ENCODE results near the gene SETBP1.

Gene SETBP1

DNA sequence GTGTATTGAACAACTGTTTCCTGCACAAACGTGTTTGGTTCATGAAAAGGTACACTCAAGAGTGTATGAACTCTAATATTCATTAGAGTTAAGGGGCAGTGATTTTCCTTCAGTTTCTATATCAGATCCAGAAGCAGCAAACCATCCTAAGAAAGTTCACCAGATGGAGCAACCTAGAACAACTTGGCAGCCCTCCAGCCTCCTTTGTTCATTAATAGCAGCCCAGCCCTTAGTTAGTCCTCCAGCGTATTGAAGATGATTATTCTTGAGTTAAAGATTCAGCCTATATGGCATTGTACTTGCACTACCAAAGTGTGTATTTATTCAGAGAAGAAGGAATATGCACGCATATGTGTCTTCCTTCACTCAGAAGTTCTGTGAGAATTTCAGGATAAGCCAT, 365.5 kb downstream of the SETBP1 start:
- FAIRE-seq = no peak
- DNase-seq (ENCODE audit: insufficient read length, low spot score) = no peak

DNA sequence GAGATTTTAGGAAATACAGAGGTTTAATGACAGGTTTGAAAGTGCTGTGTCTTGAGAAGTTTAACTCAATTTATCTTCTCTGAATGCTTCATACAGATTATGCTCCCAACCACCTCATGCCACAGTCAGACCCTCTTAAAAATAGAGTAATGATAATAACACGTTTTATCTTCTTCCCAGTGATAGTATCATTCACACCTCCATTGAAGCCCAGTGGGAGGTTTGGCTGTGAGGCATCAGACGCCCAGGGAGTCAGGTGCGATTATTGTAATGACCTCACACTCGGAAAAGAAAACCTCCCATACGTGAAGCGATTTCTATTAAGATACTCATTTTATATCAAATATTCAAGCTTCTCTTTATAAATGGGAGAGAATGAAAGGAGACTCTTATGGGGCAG, 366.3 kb downstream of the SETBP1 start:
- FAIRE-seq (no peak), DNase-seq (ENCODE audit: insufficient read length, low spot score) (no peak)

DNA sequence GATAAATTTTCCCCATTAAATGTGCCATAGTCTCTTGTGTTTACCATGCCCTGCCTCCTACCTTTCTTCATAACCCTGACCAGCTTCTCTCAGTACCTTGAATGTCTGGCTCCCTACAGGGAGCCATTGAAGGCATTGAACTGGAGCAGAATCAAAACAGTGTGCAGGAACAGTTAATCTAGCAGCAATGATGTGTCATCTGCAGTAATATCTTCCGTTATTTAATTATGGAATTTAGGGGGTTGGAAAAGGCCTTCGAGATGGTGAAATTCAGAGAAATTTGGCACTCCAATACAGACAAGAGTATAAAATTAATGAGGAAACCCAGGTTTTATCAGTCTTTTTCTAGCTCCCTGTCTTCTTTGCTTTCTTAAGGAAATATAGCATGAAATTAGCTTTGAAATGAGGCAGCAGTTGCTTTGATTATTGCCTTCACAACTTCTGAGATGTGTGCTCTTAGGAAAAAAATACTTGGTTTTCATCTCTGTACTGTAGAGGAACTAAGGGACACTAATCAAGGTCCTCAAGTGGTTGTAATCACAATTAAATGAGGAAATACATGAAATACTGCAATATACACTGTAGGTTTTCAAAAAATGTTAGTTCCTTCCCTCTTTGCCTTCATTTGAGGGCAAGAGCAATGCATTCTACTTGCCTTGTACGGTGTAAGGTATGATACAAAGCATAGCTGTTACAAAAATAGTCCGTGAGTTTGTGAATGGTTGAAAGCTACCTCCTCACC, 369.1 kb downstream of the SETBP1 start:
- DNase-seq (ENCODE audit: insufficient read length, low spot score) (no peak), FAIRE-seq (no peak)

DNA sequence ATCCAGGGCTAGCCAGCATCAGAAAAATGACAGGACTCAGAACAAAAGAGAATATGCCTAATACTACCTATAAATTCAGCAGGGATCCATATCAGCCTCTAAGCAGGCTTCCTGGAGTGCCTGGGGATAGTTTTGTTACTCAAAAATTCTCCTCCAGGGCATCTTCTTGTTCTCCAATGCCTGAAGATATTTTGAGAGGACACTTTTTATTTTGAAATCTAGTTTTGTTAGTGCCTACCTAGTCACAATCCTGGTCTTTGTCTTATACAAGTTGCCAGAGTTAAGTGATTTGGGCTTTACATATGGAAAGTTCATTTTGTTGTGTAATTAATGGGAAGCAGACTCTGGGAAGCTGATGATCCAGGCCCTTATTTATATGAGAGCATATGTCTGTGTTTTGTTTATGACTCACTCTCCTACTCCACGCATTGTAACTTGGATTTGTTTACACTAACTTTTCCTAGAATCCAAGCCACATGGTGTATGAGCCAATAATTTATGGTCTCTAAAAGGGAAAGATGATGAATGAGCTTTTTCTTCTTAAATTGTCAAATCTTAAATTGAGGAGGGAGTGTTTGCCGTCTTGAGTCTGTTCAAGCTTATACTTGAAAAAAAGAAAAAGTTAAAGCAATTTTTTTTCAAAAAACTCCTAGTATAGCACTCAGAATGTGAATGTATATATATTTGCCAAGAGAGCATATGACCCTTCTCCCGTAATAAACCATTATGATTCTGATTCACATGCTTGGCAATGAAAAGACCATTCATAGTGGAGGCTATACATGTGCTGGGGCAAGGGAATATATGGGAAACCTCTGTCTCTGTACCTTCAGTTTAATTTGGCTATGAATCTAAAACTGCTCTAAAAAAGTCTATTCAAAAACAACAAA, 370.3 kb downstream of the SETBP1 start:
- no peak for FAIRE-seq
- no peak for DNase-seq (ENCODE audit: insufficient read length, low spot score)

DNA sequence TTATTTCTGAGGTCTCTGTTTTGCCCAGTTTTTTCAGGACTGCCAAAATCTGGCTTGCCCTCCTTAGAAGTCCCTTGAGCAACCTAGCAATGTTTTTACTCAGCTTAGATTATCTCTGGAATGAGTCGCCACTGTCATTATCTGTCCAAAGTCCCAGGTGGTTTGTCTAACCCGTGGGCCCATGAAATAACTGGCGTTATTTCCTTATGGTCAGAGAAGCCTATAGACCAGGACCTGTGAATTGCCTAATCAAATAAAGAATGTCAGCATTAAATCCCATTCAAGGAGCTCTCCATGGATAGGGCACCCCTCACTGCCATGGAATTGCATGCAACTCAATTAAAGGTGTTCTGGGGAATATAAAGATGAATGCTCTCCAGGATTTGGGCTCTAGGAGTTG, 373.9 kb downstream of the SETBP1 start:
- no peak for DNase-seq (ENCODE audit: insufficient read length, low spot score)
- FAIRE-seq = no peak

DNA sequence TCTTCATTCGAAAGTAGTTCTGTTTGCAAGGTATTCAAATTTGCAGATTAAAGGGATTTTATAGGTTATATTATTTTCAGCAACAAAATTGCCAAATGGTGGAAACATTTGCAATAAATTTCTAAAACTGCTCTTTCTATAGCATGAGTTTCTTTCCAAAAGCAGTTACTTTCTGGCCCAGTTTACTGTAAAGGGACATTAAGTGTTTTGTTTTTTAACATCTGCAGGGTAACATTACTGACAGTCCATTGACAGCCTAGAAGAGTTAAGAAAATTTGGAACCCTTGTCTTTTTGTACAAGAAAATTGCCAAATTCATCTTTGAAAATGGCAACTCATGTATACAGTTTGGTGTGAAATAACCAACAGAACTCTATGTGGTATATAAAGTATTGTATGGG, 375.1 kb downstream of the SETBP1 start:
- FAIRE-seq = no peak
- no peak for DNase-seq (ENCODE audit: insufficient read length, low spot score)

DNA sequence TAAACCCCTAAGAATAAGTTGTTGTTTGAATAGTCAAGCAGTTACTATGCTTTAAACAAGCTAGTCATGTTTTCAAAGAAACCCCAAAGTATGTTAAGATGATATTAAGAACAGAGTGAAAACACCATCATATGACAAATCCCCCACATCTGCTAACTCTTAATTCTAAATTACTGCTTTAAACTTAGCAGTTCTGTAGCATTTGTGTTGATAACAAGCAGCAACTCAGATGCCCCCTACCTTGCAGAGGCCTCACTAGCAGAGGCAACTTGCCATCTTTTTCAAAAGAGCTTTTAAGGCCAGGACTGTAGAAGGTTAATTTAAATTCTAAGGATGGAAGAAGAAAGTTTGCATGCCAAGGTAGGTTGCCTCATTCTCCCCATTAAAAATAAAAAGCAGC, 376.2 kb downstream of the SETBP1 start:
- DNase-seq (ENCODE audit: insufficient read length, low spot score) (no peak), FAIRE-seq (no peak)

- no peak for FAIRE-seq
- DNase-seq (ENCODE audit: insufficient read length, low spot score) = no peak
Observed at GRCh38 chr18:45057955-45058600, 377.4 kb downstream of the SETBP1 start.

- no peak for DNase-seq (ENCODE audit: insufficient read length, low spot score)
- no peak for FAIRE-seq
Observed at GRCh38 chr18:45059695-45060094, 379.0 kb downstream of the SETBP1 start.

GRCh38 chr18:45060102-45060501, 379.4 kb downstream of the SETBP1 start:
- FAIRE-seq = no peak
- no peak for DNase-seq (ENCODE audit: insufficient read length, low spot score)

DNA sequence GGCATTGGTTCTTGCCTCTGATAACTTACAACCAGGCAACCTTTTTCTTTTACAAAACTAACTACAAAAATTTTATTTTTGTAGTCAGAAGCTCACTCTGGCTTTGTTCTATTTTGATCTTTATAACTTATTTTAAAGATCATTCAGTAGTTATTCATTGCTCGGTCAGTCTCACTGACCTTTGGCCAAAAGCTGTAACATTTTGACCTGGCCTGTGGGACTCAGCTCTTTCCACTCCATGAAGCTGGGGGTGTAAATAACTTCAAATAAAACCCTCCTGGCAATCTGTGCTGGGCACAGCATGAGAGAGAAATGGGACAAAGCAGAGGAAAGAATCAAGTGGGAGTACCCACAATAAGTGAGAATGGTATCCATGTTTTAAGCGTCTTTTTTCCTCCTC, 380.7 kb downstream of the SETBP1 start:
- FAIRE-seq (no peak), DNase-seq (ENCODE audit: insufficient read length, low spot score) (no peak)

DNA sequence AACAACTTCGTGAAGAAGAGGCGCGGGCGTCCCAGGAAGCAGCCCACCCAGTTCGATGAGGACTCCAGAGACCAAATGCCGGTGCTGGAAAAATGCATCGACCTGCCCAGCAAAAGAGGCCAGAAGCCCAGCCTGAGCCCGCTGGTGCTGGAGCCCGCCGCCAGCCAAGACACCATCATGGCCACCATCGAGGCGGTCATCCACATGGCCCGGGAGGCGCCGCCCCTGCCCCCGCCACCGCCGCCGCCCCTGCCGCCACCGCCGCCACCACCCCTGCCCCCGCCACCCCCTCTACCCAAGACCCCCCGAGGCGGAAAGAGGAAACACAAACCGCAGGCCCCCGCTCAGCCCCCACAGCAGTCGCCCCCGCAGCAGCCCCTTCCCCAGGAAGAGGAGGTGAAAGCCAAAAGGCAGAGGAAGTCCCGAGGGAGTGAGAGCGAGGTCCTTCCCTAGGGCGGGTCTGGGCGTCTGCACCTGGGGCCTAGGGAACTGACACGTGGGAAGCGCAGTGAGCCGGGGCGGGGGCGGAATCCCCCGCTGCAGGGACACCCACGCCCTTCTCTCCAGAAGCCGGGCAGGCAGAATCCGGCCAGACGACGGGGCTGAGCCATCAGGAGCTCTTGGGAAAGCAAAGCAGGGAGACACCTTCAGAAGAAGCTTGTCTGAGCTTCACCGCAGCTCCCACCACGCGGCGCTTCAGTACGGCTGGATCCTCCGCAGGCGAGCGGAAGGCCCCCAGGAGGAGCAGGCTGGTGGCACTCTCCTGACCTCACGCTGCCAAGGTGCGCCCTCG, 382.8 kb downstream of the SETBP1 start:
- FAIRE-seq (no peak), DNase-seq (ENCODE audit: insufficient read length, low spot score) (no peak)

- no peak for FAIRE-seq
Observed at GRCh38 chr18:45066210-45066609, 385.5 kb downstream of the SETBP1 start.

GRCh38 chr18:45066886-45067285, 386.2 kb downstream of the SETBP1 start:
- FAIRE-seq (no peak), DNase-seq (ENCODE audit: insufficient read length, low spot score) (no peak)

More at GRCh38 chr18:45066210-45066609, 385.5 kb downstream of the SETBP1 start:
- no peak for DNase-seq (ENCODE audit: insufficient read length, low spot score)

DNA sequence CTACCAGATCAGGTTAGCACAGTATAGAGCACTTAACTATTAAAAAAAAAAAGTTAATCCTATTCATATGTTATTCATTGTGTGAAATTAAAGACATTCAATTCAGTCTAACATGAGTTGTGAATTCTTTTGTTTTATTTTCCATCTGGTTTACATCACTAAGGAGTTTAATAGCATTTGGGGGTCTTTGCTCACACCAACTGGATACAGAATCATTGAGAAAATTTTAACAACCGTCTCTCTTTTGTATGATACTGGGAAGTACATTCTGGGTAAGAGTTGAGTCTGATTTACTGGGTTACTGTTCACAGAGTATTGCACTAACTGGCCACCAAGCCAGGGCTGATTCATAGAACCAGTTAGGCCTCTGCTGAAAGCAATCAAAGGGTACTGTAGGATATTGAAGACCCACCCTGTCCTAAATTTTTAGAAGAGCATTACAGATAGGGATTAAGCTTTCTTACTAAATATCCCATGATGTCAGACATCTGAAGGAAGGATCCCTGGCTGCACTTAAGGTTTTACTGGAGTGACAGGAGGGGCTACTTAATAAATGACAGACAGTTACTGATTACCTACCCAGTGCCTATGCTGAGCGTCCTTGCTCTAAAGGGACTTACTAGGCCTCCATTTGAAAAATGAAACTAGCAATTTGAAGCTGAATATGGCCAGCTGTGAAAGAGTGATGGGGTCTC, 387.9 kb downstream of the SETBP1 start:
- FAIRE-seq (no peak), DNase-seq (ENCODE audit: insufficient read length, low spot score) (no peak)

DNA sequence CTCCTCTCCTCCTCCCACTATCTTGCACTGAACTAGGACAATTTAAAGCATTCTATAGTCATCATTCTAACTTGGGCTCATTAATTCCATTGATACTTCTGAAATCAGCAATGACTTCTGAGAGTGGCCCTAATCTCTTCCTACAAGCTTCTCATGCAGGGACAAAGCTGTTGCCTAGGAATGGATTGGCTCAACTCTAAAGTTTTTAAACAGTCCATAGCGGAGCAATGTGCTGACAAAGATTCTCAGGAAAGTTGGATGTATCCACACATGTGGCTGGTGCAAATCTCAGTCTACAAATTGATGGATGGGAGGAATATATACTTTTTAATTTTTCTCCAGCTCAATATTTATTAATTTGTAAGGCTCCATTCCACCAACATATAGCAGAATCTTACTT, 388.9 kb downstream of the SETBP1 start:
- FAIRE-seq = no peak
- no peak for DNase-seq (ENCODE audit: insufficient read length, low spot score)

DNA sequence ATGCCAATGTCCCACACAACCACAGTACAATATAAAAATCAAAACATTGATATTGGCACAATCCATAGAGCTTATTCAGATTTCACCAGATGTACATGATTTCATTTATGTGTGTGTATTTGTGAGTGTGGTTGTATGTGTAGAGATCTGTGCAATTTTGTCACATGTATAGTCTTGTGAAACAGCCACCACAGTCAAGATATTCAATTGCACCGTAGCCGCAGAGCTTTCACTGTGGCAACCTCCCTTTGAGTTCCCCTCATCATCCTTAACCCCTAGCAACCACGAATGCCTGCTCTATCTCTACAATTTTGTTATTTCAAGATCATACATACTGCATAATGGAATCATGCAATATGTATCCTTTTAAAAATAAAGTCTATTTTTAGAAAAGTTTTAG, 391.3 kb downstream of the SETBP1 start:
- FAIRE-seq = no peak
- no peak for DNase-seq (ENCODE audit: insufficient read length, low spot score)

DNA sequence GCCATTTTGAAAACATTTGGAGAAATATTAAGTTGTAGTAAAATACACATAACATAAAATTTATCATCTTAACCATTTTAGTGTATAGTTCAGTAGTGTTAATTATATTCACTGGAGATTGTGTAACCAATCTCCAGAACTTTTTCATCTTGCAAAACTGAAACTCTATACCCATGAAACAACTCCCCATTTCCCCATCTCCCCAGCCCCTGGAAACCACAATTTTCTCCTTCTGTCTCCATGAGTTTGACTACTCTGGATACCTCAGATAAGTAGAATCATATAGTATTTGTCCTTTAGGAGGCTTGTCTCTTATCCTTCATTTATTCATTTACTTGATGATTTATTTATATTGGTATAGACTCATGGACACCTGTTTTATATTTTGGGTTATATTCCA, 392.9 kb downstream of the SETBP1 start:
- DNase-seq (ENCODE audit: insufficient read length, low spot score) = no peak
- FAIRE-seq = no peak

DNA sequence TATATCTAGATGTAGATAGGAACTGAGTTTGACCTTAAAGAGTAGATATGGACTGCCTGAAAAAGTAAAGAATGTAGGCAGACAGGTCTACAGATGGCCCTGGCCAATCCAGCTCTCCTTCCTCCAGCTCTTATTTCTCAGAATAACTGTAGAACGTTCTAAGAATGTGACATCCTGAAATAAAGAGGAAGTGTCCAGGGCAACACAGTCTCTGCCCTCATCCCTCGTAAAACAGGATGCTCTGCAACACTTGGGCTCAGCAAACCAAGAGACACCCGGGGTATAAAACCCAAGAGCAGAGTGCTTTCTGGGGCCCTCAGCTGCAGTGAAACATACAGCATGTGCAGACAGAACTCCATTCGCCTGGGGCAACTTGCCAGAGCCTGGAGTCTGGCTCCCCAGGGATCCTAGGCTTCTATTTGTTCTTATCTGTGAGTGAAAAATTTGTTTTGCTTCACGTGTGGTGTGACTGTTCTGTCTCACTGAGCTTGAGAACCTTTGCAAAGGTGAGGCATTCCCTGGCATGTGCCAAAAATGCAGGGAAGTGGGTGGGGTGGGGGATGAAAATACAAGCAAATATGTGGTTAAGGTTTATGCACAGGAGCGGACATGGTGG, 401.0 kb downstream of the SETBP1 start:
- FAIRE-seq (no peak), DNase-seq (ENCODE audit: insufficient read length, low spot score) (no peak)

All from GM19239 (cell line).